ENCODE data around the gene SOCS3. TPM values are rescaled to one million over a fixed set of nuclear protein-coding genes. Genes with fewer than 3 reads are reported as not detected.
"Not testable (repeated sequence)": the region's sequence is repeated elsewhere in the genome, so short reads cannot be mapped to it uniquely, and the experiment has no call there.

Gene SOCS3
- total RNA-seq, 4 donors from 2014 or later: 23.7 to 76.5 (median 59.7) TPM

- no peak for DNase-seq (ENCODE audit: low spot score in 2 of 2)
- H3K4me3 ChIP-seq: peak overlapping the region in 1 of 4 donors; percentile 52
- no peaks in the 10 kb centered on the region for H3K27me3 ChIP-seq
- H3K36me3 ChIP-seq: no peaks in the 10 kb centered on the region
- TF ChIP-seq EP300 (IDR thresholded peaks at IDR 0.05) (no peak), POLR2A (IDR thresholded peaks at IDR 0.05) (no peak)
- TF ChIP-seq, protein P1, sequence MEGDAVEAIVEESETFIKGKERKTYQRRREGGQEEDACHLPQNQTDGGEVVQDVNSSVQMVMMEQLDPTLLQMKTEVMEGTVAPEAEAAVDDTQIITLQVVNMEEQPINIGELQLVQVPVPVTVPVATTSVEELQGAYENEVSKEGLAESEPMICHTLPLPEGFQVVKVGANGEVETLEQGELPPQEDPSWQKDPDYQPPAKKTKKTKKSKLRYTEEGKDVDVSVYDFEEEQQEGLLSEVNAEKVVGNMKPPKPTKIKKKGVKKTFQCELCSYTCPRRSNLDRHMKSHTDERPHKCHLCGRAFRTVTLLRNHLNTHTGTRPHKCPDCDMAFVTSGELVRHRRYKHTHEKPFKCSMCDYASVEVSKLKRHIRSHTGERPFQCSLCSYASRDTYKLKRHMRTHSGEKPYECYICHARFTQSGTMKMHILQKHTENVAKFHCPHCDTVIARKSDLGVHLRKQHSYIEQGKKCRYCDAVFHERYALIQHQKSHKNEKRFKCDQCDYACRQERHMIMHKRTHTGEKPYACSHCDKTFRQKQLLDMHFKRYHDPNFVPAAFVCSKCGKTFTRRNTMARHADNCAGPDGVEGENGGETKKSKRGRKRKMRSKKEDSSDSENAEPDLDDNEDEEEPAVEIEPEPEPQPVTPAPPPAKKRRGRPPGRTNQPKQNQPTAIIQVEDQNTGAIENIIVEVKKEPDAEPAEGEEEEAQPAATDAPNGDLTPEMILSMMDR (IDR thresholded peaks at IDR 0.05): no peak
- peak overlapping the region; percentile 30 to 94 (median 82) for H3K27ac ChIP-seq
- H3K9me3 ChIP-seq: no peaks in the 10 kb centered on the region
- H3K4me1 ChIP-seq: peaks cover 0 to 56% (median 41%) of the 10 kb centered on the region in 4 donors
- WGBS, 2 donors: 84 to 86% methylated on average over 11 to 12 of the region's 12 CpGs
These were observed 45.1 kb downstream of the SOCS3 start for GRCh38 chr17:78314683-78315354.

DNA sequence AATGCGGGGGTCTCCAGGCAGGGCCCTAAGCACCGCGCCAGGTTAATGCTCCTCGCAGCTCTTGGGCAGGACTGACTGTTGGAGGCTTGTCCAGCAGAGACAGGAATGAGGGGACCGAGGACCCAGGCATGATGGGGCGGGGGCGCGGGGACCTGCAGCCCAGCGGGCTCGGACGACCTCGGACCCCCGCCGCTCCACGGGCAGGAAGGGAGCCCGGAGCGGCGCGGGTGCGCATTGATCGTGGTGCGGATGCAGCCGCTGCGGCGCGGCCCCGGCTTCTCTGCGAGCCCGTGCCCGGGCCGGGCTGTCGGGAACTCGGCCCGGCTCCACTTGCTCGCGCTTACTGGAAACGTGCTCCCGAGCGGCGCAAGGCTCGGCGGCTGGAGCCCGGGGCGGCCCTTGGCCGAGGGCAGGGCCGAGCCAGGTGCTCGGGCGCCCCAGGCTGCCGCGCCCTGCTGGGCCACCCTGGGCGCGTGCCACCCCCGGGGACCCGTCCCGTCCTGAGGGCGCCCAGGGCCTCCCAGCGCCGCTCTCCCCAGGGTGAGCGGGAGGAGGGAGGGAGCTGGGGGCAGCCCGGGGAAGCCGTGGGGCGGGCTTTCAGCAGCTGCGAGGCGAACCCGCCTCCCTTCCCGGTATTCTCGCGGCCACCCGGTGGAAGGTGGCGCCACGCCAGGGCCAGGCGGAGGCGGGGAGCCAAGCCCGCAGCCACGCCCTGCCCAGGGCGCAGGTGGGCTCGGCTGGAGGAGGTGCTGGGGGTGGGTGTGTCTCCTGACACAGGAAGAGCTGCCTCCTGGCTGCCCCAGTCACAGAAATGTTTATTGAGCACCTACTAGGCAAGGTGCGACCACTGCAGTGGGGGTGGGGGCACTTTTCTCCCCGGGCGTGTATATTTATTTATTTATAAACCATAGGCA, 45.9 kb downstream of the SOCS3 start:
- peak in 1 of 2 donors; percentile 47 for DNase-seq (ENCODE audit: low spot score in 2 of 2)
- H3K4me1 ChIP-seq: peaks cover 0 to 56% (median 41%) of the 10 kb centered on the region in 4 donors
- WGBS, 2 donors: 5 to 9% methylated on average over 30 to 75 of the region's 80 CpGs

DNA sequence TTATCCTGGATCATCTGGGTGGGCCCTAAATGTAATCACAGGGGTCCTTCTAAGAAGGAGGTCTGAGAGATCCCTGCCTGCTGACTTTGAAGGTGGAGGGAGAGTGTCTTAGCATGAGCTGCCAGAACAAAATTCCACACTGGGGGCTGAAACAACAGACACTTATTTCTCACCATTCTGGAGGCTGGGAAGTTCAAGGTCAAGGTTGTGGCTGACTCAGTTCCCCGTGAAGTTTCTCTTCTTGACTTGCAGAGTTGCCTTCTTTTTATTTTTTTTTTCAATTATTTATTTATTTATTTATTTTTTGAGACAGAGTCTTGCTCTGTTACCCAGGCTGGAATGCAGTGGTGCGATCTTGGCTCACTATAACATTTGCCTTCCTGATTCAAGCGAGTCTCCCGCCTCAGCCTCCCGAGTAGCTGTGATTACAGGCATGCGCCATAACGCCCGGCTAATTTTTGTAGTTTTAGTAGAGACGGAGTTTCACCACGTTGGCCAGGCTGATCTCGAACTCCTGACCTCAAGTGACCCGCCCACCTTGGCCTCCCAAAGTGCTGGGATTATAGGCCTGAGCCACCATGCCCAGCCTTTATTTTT, 50.1 kb downstream of the SOCS3 start:
- H3K27me3 ChIP-seq; H3K36me3 ChIP-seq; DNase-seq (ENCODE audit: low spot score in 2 of 2); H3K27ac ChIP-seq; H3K9me3 ChIP-seq; H3K4me3 ChIP-seq: not testable (repeated sequence)
- WGBS, 2 donors: 68 to 78% methylated on average over 12 of the region's 12 CpGs
- peaks cover 0 to 23% (median 9%) of the 10 kb centered on the region in 4 donors for H3K4me1 ChIP-seq

More for the DNA sequence above, 45.9 kb downstream of the SOCS3 start:
- H3K27ac ChIP-seq: peak overlapping the region in 3 of 4 donors; percentile 77 to 94 (median 88)
- H3K9me3 ChIP-seq: no peaks in the 10 kb centered on the region
- TF ChIP-seq, protein P1 (IDR thresholded peaks at IDR 0.05): peak in 1 of 5 experiments; percentile 26
- TF ChIP-seq POLR2A (IDR thresholded peaks at IDR 0.05) (peak in 1 of 2 donors; percentile 6), EP300 (IDR thresholded peaks at IDR 0.05) (peak in 1 of 2 donors; percentile 59)
- H3K27me3 ChIP-seq: no peaks in the 10 kb centered on the region
- peak overlapping the region; percentile 10 to 59 (median 44) for H3K4me3 ChIP-seq
- no peaks in the 10 kb centered on the region for H3K36me3 ChIP-seq

GRCh38 chr17:78307887-78308638, 51.8 kb downstream of the SOCS3 start:
- 85 to 92% methylated on average over 8 to 12 of the region's 13 CpGs for WGBS, 2 donors
- no peak for TF ChIP-seq POLR2A (IDR thresholded peaks at IDR 0.05)
- TF ChIP-seq, protein P1 (IDR thresholded peaks at IDR 0.05): no peak
- no peak for TF ChIP-seq EP300 (IDR thresholded peaks at IDR 0.05)
- no peaks in the 10 kb centered on the region for H3K36me3 ChIP-seq
- H3K4me1 ChIP-seq: peaks cover 0 to 15% (median 0%) of the 10 kb centered on the region in 4 donors
- DNase-seq (ENCODE audit: low spot score in 2 of 2): no peak
- peaks cover 0 to 8% (median 0%) of the 10 kb centered on the region in 4 donors for H3K9me3 ChIP-seq
- H3K27ac ChIP-seq: peak overlapping the region in 1 of 4 donors; percentile 23
- no peak overlapping the region for H3K4me3 ChIP-seq
- no peaks in the 10 kb centered on the region for H3K27me3 ChIP-seq

DNA sequence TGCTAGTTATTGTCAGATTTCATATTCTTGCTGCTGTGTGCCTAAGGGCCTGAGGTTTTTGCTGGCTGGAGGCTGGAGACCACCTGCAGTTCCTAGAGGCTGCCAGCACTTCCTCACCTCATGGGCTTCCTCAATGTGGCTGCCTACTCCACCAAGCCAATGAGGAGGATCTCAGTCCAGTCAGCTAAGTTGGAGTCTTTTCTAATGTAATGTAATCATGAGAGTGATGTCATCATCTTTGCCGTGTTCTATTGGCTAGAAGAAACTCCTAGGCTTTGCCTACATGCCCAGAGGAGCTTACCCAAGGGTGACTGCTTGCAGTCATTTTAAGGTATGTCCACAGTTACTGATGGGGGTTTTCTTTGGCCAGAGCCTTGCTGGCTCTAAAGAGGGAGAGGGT, 53.0 kb downstream of the SOCS3 start:
- H3K27me3 ChIP-seq: no peaks in the 10 kb centered on the region
- peaks cover 0 to 15% (median 0%) of the 10 kb centered on the region in 4 donors for H3K4me1 ChIP-seq
- H3K4me3 ChIP-seq: no peak overlapping the region
- H3K36me3 ChIP-seq: no peaks in the 10 kb centered on the region
- peaks cover 0 to 8% (median 0%) of the 10 kb centered on the region in 4 donors for H3K9me3 ChIP-seq
- WGBS, 2 donors: 74 to 75% methylated on average over 1 of the region's 1 CpG
- no peak overlapping the region for H3K27ac ChIP-seq
- DNase-seq (ENCODE audit: low spot score in 2 of 2): no peak
- TF ChIP-seq POLR2A (IDR thresholded peaks at IDR 0.05): no peak
- TF ChIP-seq EP300 (IDR thresholded peaks at IDR 0.05): no peak
- TF ChIP-seq, protein P1 (IDR thresholded peaks at IDR 0.05): no peak

Data from tibial nerve (tissue), 4 donors.